Endothelial cell of umbilical vein (primary cell): ENCODE measurements around the gene MAD2L2. TPM values are rescaled to one million over a fixed set of nuclear protein-coding genes. Genes with fewer than 3 reads are reported as not detected.

Experiments used
- BruUV-seq: library from RNA; stranded (reverse); fragments of 400-500 nt; replicated peaks from 2 replicates; lab custom pipeline; 2021; lab: Mats Ljungman, UMichigan
- CTCF ChIA-PET: fragments of 300-600, 350-600 bp; sonication (Branson Sonifier 250); formaldehyde crosslinking; loops from one replicate; lab custom pipeline; 2021; ENCODE audit warnings: antibody characterized with exemption, inconsistent platforms; lab: Charles Lee
- POLR2A ChIA-PET: fragments of 300-600, 350-600 bp; sonication (Branson Sonifier 250); formaldehyde crosslinking; loops from one replicate; lab custom pipeline; 2021; ENCODE audit warnings: antibody characterized with exemption, inconsistent platforms; lab: Charles Lee
- DNase-seq: peaks from one replicate; pipeline ENCODE4 v3.0.0-alpha.2; 2011; ENCODE audit warnings: low read depth, low spot score
- FAIRE-seq: peaks from 2 replicates; lab custom pipeline; 2011; peaks lifted over from hg19 to GRCh38; lab: Jason Lieb, UNC
- H2AFZ ChIP-seq: 2 replicates; pipeline ENCODE4 v1.6.0; 2012; ENCODE audit warnings: low read depth, low read length, control low read depth, inconsistent platforms
- H3K27ac ChIP-seq: 2 replicates; pipeline ENCODE4 v1.5.1; 2011; ENCODE audit warnings: low read depth, mild to moderate bottlenecking, control low read depth, low read length, moderate library complexity; ENCODE audit not compliant: insufficient read depth
- H3K27me3 ChIP-seq, 2 experiments: 2 replicates each; pipeline versions ENCODE4 v1.6.0 to v1.6.1; 2011; ENCODE audit warnings: low read length in 2 of 2, mixed read lengths in 1 of 2; ENCODE audit not compliant: control insufficient read depth in 2 of 2, insufficient read depth in 2 of 2
- H3K36me3 ChIP-seq, 2 experiments: 2 replicates in 1 of 2; 3 replicates in 1 of 2; pipeline ENCODE4 v1.5.1; 2011; ENCODE audit warnings: low read length in 2 of 2, mild to moderate bottlenecking in 1 of 2, moderate library complexity in 1 of 2; ENCODE audit not compliant: control insufficient read depth in 2 of 2, insufficient read depth in 2 of 2; ENCODE audit errors: extremely low read depth in 1 of 2
- H3K4me1 ChIP-seq: 3 replicates; pipeline ENCODE4 v1.5.1; 2011; ENCODE audit warnings: mild to moderate bottlenecking, low read length; ENCODE audit not compliant: control insufficient read depth, insufficient read depth; ENCODE audit errors: extremely low read depth
- H3K4me2 ChIP-seq: 2 replicates; pipeline ENCODE4 v1.6.1; 2011; ENCODE audit warnings: low read length, control low read depth, mixed read lengths; ENCODE audit not compliant: insufficient read depth
- H3K4me3 ChIP-seq, 3 experiments: fragments of 200-600 bp in 1 of 3; sonication (generic), shearing (Covaris generic) in 1 of 3; replicated peaks in 1 of 3; 2 replicates each; pipeline ENCODE4 v1.5.1; 2011 to 2016; ENCODE audit warnings: control low read depth in 3 of 3, low read length in 3 of 3, mild to moderate bottlenecking in 2 of 3, inconsistent platforms in 1 of 3, low read depth in 1 of 3, moderate library complexity in 1 of 3; ENCODE audit not compliant: insufficient read depth in 1 of 3
- H3K79me2 ChIP-seq: 2 replicates; pipeline ENCODE4 v1.6.0; 2012; ENCODE audit warnings: low read length, inconsistent platforms; ENCODE audit not compliant: control insufficient read depth, insufficient read depth
- H3K9ac ChIP-seq: replicated peaks from 2 replicates; pipeline ENCODE3; 2011; ENCODE audit warnings: low read length, control low read depth; ENCODE audit not compliant: insufficient read depth; ENCODE audit errors: extremely low read depth
- H3K9me1 ChIP-seq: replicated peaks from 3 replicates; pipeline ENCODE4 v1.6.0; 2011; ENCODE audit warnings: mild to moderate bottlenecking, low read length; ENCODE audit not compliant: control insufficient read depth, insufficient read depth; ENCODE audit errors: extremely low read depth
- H3K9me3 ChIP-seq: replicated peaks from 2 replicates; pipeline ENCODE4 v1.5.1; 2012; ENCODE audit warnings: low read length, inconsistent platforms; ENCODE audit not compliant: control insufficient read depth, insufficient read depth
- H4K20me1 ChIP-seq: replicated peaks from 2 replicates; pipeline ENCODE3; 2011; ENCODE audit warnings: mild to moderate bottlenecking, low read length; ENCODE audit not compliant: control insufficient read depth, insufficient read depth; ENCODE audit errors: extremely low read depth
- EZH2 ChIP-seq: IDR thresholded peaks from 2 replicates; pipeline ENCODE4 v1.6.1; 2012; ENCODE audit warnings: borderline replicate concordance, low read depth, mild to moderate bottlenecking, moderate library complexity, low read length, inconsistent platforms; ENCODE audit not compliant: severe bottlenecking
- FOS ChIP-seq: IDR thresholded peaks from 2 replicates; pipeline ENCODE4 v1.6.1; 2011; ENCODE audit warnings: mild to moderate bottlenecking, low read length, moderate library complexity, borderline replicate concordance; ENCODE audit not compliant: insufficient read depth
- GATA2 ChIP-seq: IDR thresholded peaks from 2 replicates; pipeline ENCODE4 v1.7.0; 2011; ENCODE audit warnings: low read depth, mild to moderate bottlenecking, moderate library complexity, mixed read lengths, low read length; ENCODE audit not compliant: insufficient read length, insufficient read depth
- JUN ChIP-seq: IDR thresholded peaks from 2 replicates; pipeline ENCODE4 v1.6.1; 2011; ENCODE audit warnings: borderline replicate concordance, low read depth; ENCODE audit not compliant: insufficient read length, insufficient read depth
- MYC ChIP-seq: IDR thresholded peaks from one replicate; pipeline ENCODE4 v1.6.1; 2011; ENCODE audit warnings: mild to moderate bottlenecking, low read depth, low read length
- POLR2A ChIP-seq: IDR thresholded peaks from 2 replicates; pipeline ENCODE4 v1.6.1; 2012; ENCODE audit warnings: low read depth, mild to moderate bottlenecking, control low read depth, low read length
- POLR2AphosphoS5 ChIP-seq: IDR thresholded peaks from 2 replicates; pipeline ENCODE4 v1.6.1; 2012; ENCODE audit warnings: low read depth, mild to moderate bottlenecking, control low read depth, low read length, moderate library complexity; ENCODE audit not compliant: insufficient read depth
- dilution Hi-C: fragments of 300-500 bp; cut with MboI; formaldehyde crosslinking; loops from one replicate; pipeline ENCODE4 v1.15.0; 2019; ENCODE audit warnings: low sequenced_read_pairs; ENCODE audit not compliant: extremely low pct_ligation_motif_present
- intact Hi-C: fragments of 100-400 bp; cut with micrococcal nuclease; formaldehyde crosslinking; loops from one replicate; pipeline ENCODE4 v1.10.0; 2022
- polyA plus RNA-seq, 4 experiments: library from polyadenylated mRNA; depleted of rRNA in 3 of 4; stranded (reverse) in 3 of 4; unstranded in 1 of 4; fragments of >200 nt; gene quantifications; 2 replicates each; pipeline versions ENCODE4 v1.2.1 to v1.2.3, GENCODE V29; 2011 to 2012; ENCODE audit warnings: missing spikeins in 1 of 4
- total RNA-seq: library from RNA; stranded (reverse); gene quantifications from 2 replicates; pipeline ENCODE4 v1.2.3, GENCODE V29; 2021
- TF ChIP-seq, protein P1 (sequence below), 2 donors: IDR thresholded peaks; 1 replicate in 1 of 2; 2 replicates in 1 of 2; pipeline ENCODE4 v1.5.1; 2011; ENCODE audit warnings: low read length in 2 of 2, mild to moderate bottlenecking in 2 of 2, moderate library complexity in 2 of 2, control low read depth in 1 of 2, inconsistent platforms in 1 of 2, low read depth in 1 of 2; ENCODE audit not compliant: insufficient read depth in 1 of 2; ENCODE audit errors: extremely low read depth in 1 of 2
- TF ChIP-seq, protein P2 (sequence below): IDR thresholded peaks from 2 replicates; pipeline ENCODE4 v1.6.1; 2011; ENCODE audit not compliant: insufficient read depth, insufficient read length

MAD2L2 gene
- total and polyA plus RNA-seq, 2 donors (not counting 3 experiments of a cell fraction or from before 2014, with no cell fraction given) = 35.9 to 74.2 TPM

DNA sequence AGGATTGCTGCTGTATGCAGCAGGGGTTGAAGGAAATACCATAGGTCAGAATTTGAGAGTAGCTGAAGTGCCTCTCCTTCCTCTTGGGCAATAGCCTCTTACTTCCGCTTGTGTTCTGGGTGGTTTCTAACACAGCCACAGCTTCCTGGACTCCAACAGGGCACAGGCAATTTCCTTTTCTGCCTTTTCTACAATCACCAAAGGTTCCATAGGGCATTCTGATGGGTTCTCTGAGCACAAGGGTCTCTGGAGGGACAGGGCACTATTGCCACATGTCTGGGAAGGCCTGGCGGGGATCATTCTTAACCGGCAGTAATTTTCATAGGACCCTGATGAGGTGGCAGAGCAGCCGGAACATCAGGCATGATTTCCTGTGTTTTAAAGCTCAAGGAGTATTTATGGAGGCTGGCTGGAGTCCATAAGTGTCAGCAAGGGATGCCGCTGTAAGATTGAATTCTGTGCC lies 49.5 kb upstream of the MAD2L2 start:
- H3K4me1 ChIP-seq = peaks cover 21% of the 10 kb centered on the region
- H3K9me3 ChIP-seq = no peaks in the 10 kb centered on the region
- DNase-seq = peak; percentile 30
- H3K27me3 ChIP-seq = no peaks in the 10 kb centered on the region
- no peaks in the 10 kb centered on the region for H3K79me2 ChIP-seq
- CTCF ChIA-PET = interaction anchor here (1.4 to 2.5 kb wide), 4 partner anchors 11 to 80 kb away, joined by 3 to 18 read pairs (median 6); partner anchors contain the start of gene FBXO6
- H4K20me1 ChIP-seq = no peaks in the 10 kb centered on the region
- H3K36me3 ChIP-seq = no peaks in the 10 kb centered on the region
- TF ChIP-seq EZH2 (no peak), JUN (no peak), MYC (no peak), FOS (no peak), POLR2AphosphoS5 (no peak), POLR2A (no peak), GATA2 (no peak)
- TF ChIP-seq, protein P1, sequence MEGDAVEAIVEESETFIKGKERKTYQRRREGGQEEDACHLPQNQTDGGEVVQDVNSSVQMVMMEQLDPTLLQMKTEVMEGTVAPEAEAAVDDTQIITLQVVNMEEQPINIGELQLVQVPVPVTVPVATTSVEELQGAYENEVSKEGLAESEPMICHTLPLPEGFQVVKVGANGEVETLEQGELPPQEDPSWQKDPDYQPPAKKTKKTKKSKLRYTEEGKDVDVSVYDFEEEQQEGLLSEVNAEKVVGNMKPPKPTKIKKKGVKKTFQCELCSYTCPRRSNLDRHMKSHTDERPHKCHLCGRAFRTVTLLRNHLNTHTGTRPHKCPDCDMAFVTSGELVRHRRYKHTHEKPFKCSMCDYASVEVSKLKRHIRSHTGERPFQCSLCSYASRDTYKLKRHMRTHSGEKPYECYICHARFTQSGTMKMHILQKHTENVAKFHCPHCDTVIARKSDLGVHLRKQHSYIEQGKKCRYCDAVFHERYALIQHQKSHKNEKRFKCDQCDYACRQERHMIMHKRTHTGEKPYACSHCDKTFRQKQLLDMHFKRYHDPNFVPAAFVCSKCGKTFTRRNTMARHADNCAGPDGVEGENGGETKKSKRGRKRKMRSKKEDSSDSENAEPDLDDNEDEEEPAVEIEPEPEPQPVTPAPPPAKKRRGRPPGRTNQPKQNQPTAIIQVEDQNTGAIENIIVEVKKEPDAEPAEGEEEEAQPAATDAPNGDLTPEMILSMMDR (IDR thresholded peaks at IDR 0.05; ENCODE audit: extremely low read depth in 1 of 2, insufficient read depth in 1 of 2, low read depth in 1 of 2, low read length in 2 of 2) = no peak
- TF ChIP-seq, protein P2, sequence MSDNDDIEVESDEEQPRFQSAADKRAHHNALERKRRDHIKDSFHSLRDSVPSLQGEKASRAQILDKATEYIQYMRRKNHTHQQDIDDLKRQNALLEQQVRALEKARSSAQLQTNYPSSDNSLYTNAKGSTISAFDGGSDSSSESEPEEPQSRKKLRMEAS = no peak
- POLR2A ChIA-PET = no interaction called here
- H3K4me2 ChIP-seq = peak overlapping the region; percentile 66
- FAIRE-seq = peak; percentile 81
- no peak overlapping the region for H3K9ac ChIP-seq
- H2AFZ ChIP-seq = peak overlapping the region; percentile 86
- dilution Hi-C loops (no loop called here), intact Hi-C loops (loop anchor here (10.0 kb wide), 1 partner anchor 456 kb away; the partner anchor contains the start of gene UBIAD1)
- no peaks in the 10 kb centered on the region for H3K9me1 ChIP-seq
- peak overlapping the region; percentile 30 for H3K27ac ChIP-seq
- no TSS peak for BruUV-seq
- H3K4me3 ChIP-seq = no peak overlapping the region
